Endothelial cell of umbilical vein (primary cell): Measurements from ENCODE around the gene RAP1GAP. TPM values are rescaled to one million over a fixed set of nuclear protein-coding genes. Genes with fewer than 3 reads are reported as not detected.

Experiments
- BruUV-seq: library from RNA; stranded (reverse); fragments of 400-500 nt; replicated peaks from 2 replicates; lab custom pipeline; 2021; lab: Mats Ljungman, UMichigan
- CTCF ChIA-PET: fragments of 300-600, 350-600 bp; sonication (Branson Sonifier 250); formaldehyde crosslinking; loops from one replicate; lab custom pipeline; 2021; ENCODE audit warnings: antibody characterized with exemption, inconsistent platforms; lab: Charles Lee
- POLR2A ChIA-PET: fragments of 300-600, 350-600 bp; sonication (Branson Sonifier 250); formaldehyde crosslinking; loops from one replicate; lab custom pipeline; 2021; ENCODE audit warnings: antibody characterized with exemption, inconsistent platforms; lab: Charles Lee
- DNase-seq: peaks from one replicate; pipeline ENCODE4 v3.0.0-alpha.2; 2011; ENCODE audit warnings: low read depth, low spot score
- FAIRE-seq: peaks from 2 replicates; lab custom pipeline; 2011; peaks lifted over from hg19 to GRCh38; lab: Jason Lieb, UNC
- H2AFZ ChIP-seq: 2 replicates; pipeline ENCODE4 v1.6.0; 2012; ENCODE audit warnings: low read depth, low read length, control low read depth, inconsistent platforms
- H3K27ac ChIP-seq: 2 replicates; pipeline ENCODE4 v1.5.1; 2011; ENCODE audit warnings: low read depth, mild to moderate bottlenecking, control low read depth, low read length, moderate library complexity; ENCODE audit not compliant: insufficient read depth
- H3K27me3 ChIP-seq, 2 experiments: 2 replicates each; pipeline versions ENCODE4 v1.6.0 to v1.6.1; 2011; ENCODE audit warnings: low read length in 2 of 2, mixed read lengths in 1 of 2; ENCODE audit not compliant: control insufficient read depth in 2 of 2, insufficient read depth in 2 of 2
- H3K36me3 ChIP-seq, 2 experiments: 2 replicates in 1 of 2; 3 replicates in 1 of 2; pipeline ENCODE4 v1.5.1; 2011; ENCODE audit warnings: low read length in 2 of 2, mild to moderate bottlenecking in 1 of 2, moderate library complexity in 1 of 2; ENCODE audit not compliant: control insufficient read depth in 2 of 2, insufficient read depth in 2 of 2; ENCODE audit errors: extremely low read depth in 1 of 2
- H3K4me1 ChIP-seq: 3 replicates; pipeline ENCODE4 v1.5.1; 2011; ENCODE audit warnings: mild to moderate bottlenecking, low read length; ENCODE audit not compliant: control insufficient read depth, insufficient read depth; ENCODE audit errors: extremely low read depth
- H3K4me2 ChIP-seq: 2 replicates; pipeline ENCODE4 v1.6.1; 2011; ENCODE audit warnings: low read length, control low read depth, mixed read lengths; ENCODE audit not compliant: insufficient read depth
- H3K4me3 ChIP-seq, 3 experiments: fragments of 200-600 bp in 1 of 3; sonication (generic), shearing (Covaris generic) in 1 of 3; replicated peaks in 1 of 3; 2 replicates each; pipeline ENCODE4 v1.5.1; 2011 to 2016; ENCODE audit warnings: control low read depth in 3 of 3, low read length in 3 of 3, mild to moderate bottlenecking in 2 of 3, inconsistent platforms in 1 of 3, low read depth in 1 of 3, moderate library complexity in 1 of 3; ENCODE audit not compliant: insufficient read depth in 1 of 3
- H3K79me2 ChIP-seq: 2 replicates; pipeline ENCODE4 v1.6.0; 2012; ENCODE audit warnings: low read length, inconsistent platforms; ENCODE audit not compliant: control insufficient read depth, insufficient read depth
- H3K9ac ChIP-seq: replicated peaks from 2 replicates; pipeline ENCODE3; 2011; ENCODE audit warnings: low read length, control low read depth; ENCODE audit not compliant: insufficient read depth; ENCODE audit errors: extremely low read depth
- H3K9me1 ChIP-seq: replicated peaks from 3 replicates; pipeline ENCODE4 v1.6.0; 2011; ENCODE audit warnings: mild to moderate bottlenecking, low read length; ENCODE audit not compliant: control insufficient read depth, insufficient read depth; ENCODE audit errors: extremely low read depth
- H3K9me3 ChIP-seq: replicated peaks from 2 replicates; pipeline ENCODE4 v1.5.1; 2012; ENCODE audit warnings: low read length, inconsistent platforms; ENCODE audit not compliant: control insufficient read depth, insufficient read depth
- H4K20me1 ChIP-seq: replicated peaks from 2 replicates; pipeline ENCODE3; 2011; ENCODE audit warnings: mild to moderate bottlenecking, low read length; ENCODE audit not compliant: control insufficient read depth, insufficient read depth; ENCODE audit errors: extremely low read depth
- EZH2 ChIP-seq: IDR thresholded peaks from 2 replicates; pipeline ENCODE4 v1.6.1; 2012; ENCODE audit warnings: borderline replicate concordance, low read depth, mild to moderate bottlenecking, moderate library complexity, low read length, inconsistent platforms; ENCODE audit not compliant: severe bottlenecking
- FOS ChIP-seq: IDR thresholded peaks from 2 replicates; pipeline ENCODE4 v1.6.1; 2011; ENCODE audit warnings: mild to moderate bottlenecking, low read length, moderate library complexity, borderline replicate concordance; ENCODE audit not compliant: insufficient read depth
- GATA2 ChIP-seq: IDR thresholded peaks from 2 replicates; pipeline ENCODE4 v1.7.0; 2011; ENCODE audit warnings: low read depth, mild to moderate bottlenecking, moderate library complexity, mixed read lengths, low read length; ENCODE audit not compliant: insufficient read length, insufficient read depth
- JUN ChIP-seq: IDR thresholded peaks from 2 replicates; pipeline ENCODE4 v1.6.1; 2011; ENCODE audit warnings: borderline replicate concordance, low read depth; ENCODE audit not compliant: insufficient read length, insufficient read depth
- MYC ChIP-seq: IDR thresholded peaks from one replicate; pipeline ENCODE4 v1.6.1; 2011; ENCODE audit warnings: mild to moderate bottlenecking, low read depth, low read length
- POLR2A ChIP-seq: IDR thresholded peaks from 2 replicates; pipeline ENCODE4 v1.6.1; 2012; ENCODE audit warnings: low read depth, mild to moderate bottlenecking, control low read depth, low read length
- POLR2AphosphoS5 ChIP-seq: IDR thresholded peaks from 2 replicates; pipeline ENCODE4 v1.6.1; 2012; ENCODE audit warnings: low read depth, mild to moderate bottlenecking, control low read depth, low read length, moderate library complexity; ENCODE audit not compliant: insufficient read depth
- dilution Hi-C: fragments of 300-500 bp; cut with MboI; formaldehyde crosslinking; loops from one replicate; pipeline ENCODE4 v1.15.0; 2019; ENCODE audit warnings: low sequenced_read_pairs; ENCODE audit not compliant: extremely low pct_ligation_motif_present
- intact Hi-C: fragments of 100-400 bp; cut with micrococcal nuclease; formaldehyde crosslinking; loops from one replicate; pipeline ENCODE4 v1.10.0; 2022
- polyA plus RNA-seq, 4 experiments: library from polyadenylated mRNA; depleted of rRNA in 3 of 4; stranded (reverse) in 3 of 4; unstranded in 1 of 4; fragments of >200 nt; gene quantifications; 2 replicates each; pipeline versions ENCODE4 v1.2.1 to v1.2.3, GENCODE V29; 2011 to 2012; ENCODE audit warnings: missing spikeins in 1 of 4
- total RNA-seq: library from RNA; stranded (reverse); gene quantifications from 2 replicates; pipeline ENCODE4 v1.2.3, GENCODE V29; 2021
- TF ChIP-seq, protein P1 (sequence below), 2 donors: IDR thresholded peaks; 1 replicate in 1 of 2; 2 replicates in 1 of 2; pipeline ENCODE4 v1.5.1; 2011; ENCODE audit warnings: low read length in 2 of 2, mild to moderate bottlenecking in 2 of 2, moderate library complexity in 2 of 2, control low read depth in 1 of 2, inconsistent platforms in 1 of 2, low read depth in 1 of 2; ENCODE audit not compliant: insufficient read depth in 1 of 2; ENCODE audit errors: extremely low read depth in 1 of 2
- TF ChIP-seq, protein P2 (sequence below): IDR thresholded peaks from 2 replicates; pipeline ENCODE4 v1.6.1; 2011; ENCODE audit not compliant: insufficient read depth, insufficient read length

Gene RAP1GAP
- total and polyA plus RNA-seq, 2 donors (not counting 3 experiments of a cell fraction or from before 2014, with no cell fraction given), result 0.07 to 0.20 TPM

GRCh38 chr1:21605964-21606705, 63.0 kb downstream of the RAP1GAP start:
- H3K27ac ChIP-seq, result no peak overlapping the region
- no peaks in the 10 kb centered on the region for H3K9me3 ChIP-seq
- H3K4me1 ChIP-seq, result no peaks in the 10 kb centered on the region
- no peak overlapping the region for H3K4me2 ChIP-seq
- H3K9me1 ChIP-seq, result no peaks in the 10 kb centered on the region
- dilution Hi-C loops, result no loop called here
- H3K79me2 ChIP-seq, result no peaks in the 10 kb centered on the region
- H4K20me1 ChIP-seq, result no peaks in the 10 kb centered on the region
- H3K4me3 ChIP-seq, result no peak overlapping the region
- POLR2A ChIA-PET, result no interaction called here
- intact Hi-C loops, result no loop called here
- TF ChIP-seq GATA2 (no peak), MYC (no peak), POLR2A (no peak), JUN (no peak), EZH2 (no peak), POLR2AphosphoS5 (no peak), FOS (no peak)
- TF ChIP-seq, protein P1, sequence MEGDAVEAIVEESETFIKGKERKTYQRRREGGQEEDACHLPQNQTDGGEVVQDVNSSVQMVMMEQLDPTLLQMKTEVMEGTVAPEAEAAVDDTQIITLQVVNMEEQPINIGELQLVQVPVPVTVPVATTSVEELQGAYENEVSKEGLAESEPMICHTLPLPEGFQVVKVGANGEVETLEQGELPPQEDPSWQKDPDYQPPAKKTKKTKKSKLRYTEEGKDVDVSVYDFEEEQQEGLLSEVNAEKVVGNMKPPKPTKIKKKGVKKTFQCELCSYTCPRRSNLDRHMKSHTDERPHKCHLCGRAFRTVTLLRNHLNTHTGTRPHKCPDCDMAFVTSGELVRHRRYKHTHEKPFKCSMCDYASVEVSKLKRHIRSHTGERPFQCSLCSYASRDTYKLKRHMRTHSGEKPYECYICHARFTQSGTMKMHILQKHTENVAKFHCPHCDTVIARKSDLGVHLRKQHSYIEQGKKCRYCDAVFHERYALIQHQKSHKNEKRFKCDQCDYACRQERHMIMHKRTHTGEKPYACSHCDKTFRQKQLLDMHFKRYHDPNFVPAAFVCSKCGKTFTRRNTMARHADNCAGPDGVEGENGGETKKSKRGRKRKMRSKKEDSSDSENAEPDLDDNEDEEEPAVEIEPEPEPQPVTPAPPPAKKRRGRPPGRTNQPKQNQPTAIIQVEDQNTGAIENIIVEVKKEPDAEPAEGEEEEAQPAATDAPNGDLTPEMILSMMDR (IDR thresholded peaks at IDR 0.05; ENCODE audit: extremely low read depth in 1 of 2, insufficient read depth in 1 of 2, low read depth in 1 of 2, low read length in 2 of 2), result no peak
- TF ChIP-seq, protein P2, sequence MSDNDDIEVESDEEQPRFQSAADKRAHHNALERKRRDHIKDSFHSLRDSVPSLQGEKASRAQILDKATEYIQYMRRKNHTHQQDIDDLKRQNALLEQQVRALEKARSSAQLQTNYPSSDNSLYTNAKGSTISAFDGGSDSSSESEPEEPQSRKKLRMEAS, result no peak
- H3K36me3 ChIP-seq, result no peaks in the 10 kb centered on the region
- BruUV-seq, result no TSS peak
- no peak for FAIRE-seq
- H3K27me3 ChIP-seq, result peaks cover 0 to 4% of the 10 kb centered on the region in 2 experiments
- H2AFZ ChIP-seq, result no peak overlapping the region
- DNase-seq, result no peak
- CTCF ChIA-PET, result interaction anchor here (1.0 to 1.3 kb wide), 2 partner anchors 9 to 10 kb away, joined by 3 to 4 read pairs; no protein-coding TSS in a partner anchor
- H3K9ac ChIP-seq, result no peak overlapping the region
